GM19397 (cell line): ENCODE measurements around the gene APOBEC3H.

Experiments
- ATAC-seq: cut with Tn5 transposase; IDR thresholded peaks from one replicate; pipeline ENCODE4 v1.9.1; 2021; ENCODE audit warnings: mild to moderate bottlenecking, moderate library complexity; ENCODE audit not compliant: unreplicated experiment

APOBEC3H gene

DNA sequence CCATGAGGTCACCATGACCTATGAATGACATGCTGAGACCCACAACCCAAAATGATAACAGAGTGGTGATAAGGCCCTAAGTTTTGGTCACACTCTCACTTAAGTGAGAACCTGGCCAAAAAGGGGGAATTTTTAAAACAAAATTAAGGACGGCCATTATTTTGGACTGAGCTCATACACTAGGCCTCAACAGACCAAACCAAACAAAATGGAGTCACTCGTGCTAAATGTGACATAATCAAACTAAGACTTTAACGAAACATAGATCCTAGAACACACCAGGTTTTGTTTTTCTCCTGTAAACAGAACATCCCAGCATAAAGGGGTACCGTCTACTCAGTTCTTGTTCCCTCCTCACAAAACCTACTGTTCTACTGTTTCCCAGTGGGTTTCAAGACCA lies 11.4 kb downstream of the APOBEC3H start:
- ATAC-seq = no peak

DNA sequence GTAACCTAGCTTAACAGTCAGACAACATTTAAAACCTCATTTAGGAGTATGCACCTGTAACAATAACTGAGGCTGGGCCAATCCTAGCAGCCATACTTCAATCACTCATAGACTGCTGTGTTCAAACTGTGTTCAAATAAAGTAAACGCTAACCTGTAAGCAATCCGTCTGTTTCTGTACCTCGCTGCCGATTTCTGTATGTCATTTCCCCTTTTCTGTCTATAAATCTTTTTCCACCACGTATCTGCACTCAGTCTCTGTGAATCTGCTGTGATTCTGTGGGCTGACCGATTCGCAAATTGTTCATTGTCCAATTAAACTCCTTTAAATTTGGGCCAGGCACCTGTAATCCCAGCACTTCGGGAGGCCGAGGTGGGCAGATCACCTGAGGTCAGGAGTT lies 12.3 kb downstream of the APOBEC3H start:
- no peak for ATAC-seq

- no peak for ATAC-seq
These were observed 13.9 kb downstream of the APOBEC3H start for GRCh38 chr22:39110631-39111561.

- ATAC-seq = no peak
These were observed 17.1 kb downstream of the APOBEC3H start for GRCh38 chr22:39114112-39114511.

DNA sequence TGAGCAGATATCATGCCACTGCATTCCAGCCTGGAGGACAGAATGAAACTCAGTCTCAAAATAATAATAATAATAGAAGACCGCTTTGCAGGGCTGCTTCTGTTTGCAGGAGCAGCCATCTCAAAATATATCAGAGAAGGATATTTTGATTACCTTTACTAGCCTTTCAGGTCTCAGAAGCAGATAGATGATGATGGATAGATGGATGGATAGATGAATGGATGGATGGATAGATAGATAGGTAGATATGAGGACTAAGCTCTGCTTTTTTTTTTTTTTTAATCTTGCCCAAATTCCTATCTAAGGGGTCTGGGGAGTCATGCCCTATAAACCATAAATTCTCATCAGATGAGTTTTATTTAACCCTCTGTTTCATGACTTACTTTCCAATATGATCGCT lies 18.5 kb downstream of the APOBEC3H start:
- no peak for ATAC-seq

DNA sequence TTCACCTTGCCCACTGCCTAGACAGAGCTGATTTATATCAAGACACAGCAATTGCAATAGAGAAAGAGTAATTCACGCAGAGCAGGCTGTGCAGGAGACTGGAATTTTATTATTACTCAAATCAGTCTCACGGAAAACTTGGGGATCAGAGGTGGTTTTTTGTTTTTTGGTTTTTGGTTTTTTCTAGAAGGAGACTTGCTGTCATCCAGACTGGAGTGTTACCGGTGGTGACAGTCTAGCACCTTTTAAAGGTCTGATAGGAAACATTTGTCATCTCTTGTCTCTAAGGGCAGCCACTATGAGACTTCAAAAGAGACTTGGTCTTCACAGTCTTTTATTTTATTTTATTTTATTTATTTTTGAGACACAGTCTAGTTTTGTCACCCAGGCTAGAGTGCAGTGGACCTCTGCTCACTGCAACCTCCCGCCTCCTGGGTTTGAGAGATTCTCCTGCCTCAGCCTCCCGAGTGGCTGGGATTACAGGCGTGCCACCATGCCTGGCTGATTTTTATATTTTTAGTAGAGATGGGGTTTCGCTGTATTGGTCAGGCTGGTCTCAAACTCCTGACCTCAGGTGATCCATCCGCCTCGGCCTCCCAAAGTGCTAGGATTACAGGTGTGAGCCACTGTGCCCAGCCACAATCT lies 19.1 kb downstream of the APOBEC3H start:
- no peak for ATAC-seq

GRCh38 chr22:39117585-39118191 lies 20.6 kb downstream of the APOBEC3H start:
- no peak for ATAC-seq

DNA sequence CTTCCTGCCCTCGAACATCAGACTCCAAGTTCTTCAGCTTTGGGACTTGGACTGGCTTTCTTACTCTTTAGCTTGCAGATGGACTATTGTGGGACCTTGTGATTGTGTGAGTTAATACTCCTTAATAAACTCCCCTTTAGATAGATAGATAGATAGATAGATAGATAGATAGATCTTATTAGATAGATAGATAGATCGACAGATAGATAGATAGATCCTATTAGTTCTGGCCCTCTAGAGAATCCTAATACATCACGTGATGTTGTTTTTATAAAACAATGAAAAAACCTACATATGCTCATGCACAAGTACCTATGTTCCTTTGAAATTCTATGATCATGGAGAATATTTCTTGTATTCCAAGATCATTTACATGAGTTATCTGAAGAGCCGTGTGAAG lies 23.9 kb downstream of the APOBEC3H start:
- ATAC-seq = no peak

- ATAC-seq = no peak
These were observed 25.9 kb downstream of the APOBEC3H start for GRCh38 chr22:39122772-39123470.

GRCh38 chr22:39123751-39124581 lies 26.9 kb downstream of the APOBEC3H start:
- no peak for ATAC-seq

DNA sequence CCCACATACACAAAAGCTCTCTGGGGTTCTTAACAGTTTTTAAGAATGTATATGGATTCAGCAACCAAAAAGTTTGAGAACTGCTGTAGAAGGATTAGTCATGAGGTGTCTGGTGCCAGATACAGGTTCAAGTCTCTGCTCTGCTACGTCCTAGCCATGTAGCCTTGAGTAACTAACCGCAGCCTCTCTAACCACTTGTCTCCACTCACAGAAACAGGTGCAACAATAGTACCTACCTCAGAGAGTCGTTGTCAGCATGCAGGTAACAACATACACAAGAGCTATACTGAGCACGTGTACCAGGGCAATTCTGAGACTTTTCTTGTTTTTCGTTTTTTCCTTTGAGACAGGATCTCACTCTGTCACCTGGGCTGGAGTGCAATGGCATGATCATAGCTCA lies 28.6 kb downstream of the APOBEC3H start:
- ATAC-seq = no peak

- ATAC-seq = no peak
These were observed 31.5 kb downstream of the APOBEC3H start for GRCh38 chr22:39128508-39128907.

GRCh38 chr22:39129081-39129480 lies 32.0 kb downstream of the APOBEC3H start:
- ATAC-seq = no peak

- no peak for ATAC-seq
These were observed 32.7 kb downstream of the APOBEC3H start for GRCh38 chr22:39129746-39130145.

DNA sequence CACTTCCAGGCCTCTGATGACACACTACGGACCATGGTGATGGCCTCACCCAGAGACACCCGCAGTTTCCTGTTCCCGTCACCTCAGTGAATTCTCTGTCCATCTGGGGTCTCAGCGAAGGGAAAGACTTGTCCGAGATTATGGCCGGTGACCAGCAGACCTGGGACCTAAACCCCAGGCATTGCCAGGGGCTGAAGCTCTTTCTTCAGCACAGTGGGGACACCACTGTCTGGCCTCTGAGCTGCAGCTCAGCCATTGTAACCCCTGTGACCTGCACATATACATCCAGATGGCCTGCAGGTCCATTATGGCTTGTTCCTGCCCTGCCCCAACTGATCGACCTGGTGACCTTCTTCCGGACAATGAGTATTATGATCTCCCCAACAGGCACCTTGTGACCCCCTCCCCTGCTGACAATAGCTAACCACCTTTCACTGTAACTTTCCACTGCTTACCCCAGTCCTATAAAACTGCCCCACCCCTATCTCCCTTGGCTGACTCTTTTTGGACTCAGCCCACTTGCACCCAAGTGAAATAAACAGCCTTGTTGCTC lies 33.2 kb downstream of the APOBEC3H start:
- ATAC-seq = no peak

DNA sequence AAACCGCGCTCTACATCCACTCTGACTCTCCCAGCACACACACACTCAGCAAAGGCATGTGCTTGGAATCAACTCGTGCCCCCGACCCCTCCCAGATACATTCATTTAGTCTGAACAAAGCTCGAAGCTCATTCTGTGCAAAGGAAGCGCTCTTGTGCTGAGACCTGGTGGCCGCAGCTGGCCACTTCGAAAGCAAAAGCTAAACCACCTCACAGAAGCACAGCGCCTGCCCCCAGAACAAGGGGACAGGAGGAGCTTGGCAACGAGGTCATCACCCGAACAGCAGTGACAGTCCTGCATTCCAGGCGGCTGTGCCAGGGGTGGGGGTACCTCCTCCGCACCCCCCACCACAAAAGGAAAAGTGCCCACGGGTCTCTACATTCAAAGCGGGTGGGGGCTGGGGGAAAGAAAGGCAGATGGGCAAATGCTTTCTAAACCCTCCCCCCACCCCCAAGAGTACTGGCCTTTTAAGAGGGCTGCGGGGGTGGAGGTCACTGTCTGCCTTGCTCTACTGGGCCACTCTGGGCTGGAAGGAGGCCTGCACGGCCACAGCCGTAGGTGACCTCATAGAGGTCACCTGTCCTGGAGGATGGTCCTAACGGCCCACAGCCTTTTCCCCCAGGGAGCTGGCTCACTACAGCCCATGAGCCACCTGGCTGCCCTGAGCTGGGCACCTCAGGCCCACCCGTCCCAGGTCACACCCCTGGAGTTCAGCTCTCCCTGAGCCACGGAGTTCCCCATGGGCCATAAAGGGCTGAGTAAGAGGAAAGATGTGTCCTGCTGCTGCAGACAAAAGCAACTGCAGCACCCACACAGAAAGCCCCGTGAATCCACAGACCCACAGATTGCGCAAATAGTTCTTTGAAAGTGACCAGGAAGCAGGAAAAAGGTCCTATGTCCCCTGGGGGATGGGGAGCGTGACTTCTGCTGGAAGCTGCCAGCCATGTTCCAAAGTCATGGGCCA lies 34.1 kb downstream of the APOBEC3H start:
- no peak for ATAC-seq

- no peak for ATAC-seq
These were observed 35.2 kb downstream of the APOBEC3H start for GRCh38 chr22:39132281-39132680.

DNA sequence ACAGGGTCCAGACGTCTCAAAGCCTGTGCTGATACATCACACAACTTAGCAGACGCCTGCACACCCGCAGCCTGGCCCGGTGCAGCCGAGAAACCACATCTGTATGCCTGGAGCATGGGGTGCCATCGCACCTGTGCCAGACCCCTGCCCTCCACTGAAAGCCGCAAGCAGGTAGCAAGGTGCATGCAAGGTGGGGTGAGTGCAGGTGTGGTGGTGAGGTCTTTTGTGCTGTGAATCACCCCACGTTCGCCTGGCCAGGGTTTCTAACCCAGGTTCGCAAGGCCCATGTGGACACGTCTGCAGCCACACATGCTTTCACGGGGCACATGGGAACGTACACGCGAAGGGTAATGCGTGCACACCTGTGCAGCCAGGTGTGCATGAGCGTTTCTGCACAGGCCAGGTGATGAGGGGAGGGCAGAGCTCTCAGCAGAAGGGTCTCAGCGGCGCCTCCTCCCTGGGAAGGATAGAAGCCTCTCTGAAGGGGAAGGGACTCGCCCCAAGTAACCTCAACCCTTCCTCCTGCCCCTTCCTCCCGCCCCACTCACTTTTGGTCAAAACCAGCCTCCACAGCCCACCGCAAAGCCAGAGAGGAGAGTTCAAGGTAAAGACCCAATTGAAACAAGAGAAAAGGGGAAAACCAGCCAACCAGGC lies 36.0 kb downstream of the APOBEC3H start:
- ATAC-seq = no peak
